Body of pancreas (tissue), 4 donors: ENCODE measurements around the gene PHKA2. TPM values are rescaled to one million over a fixed set of nuclear protein-coding genes. Genes with fewer than 3 reads are reported as not detected.

Experiments
- ATAC-seq: fragments of 150-250 bp; one replicate; pipeline ENCODE4 v1.9.1; 2016
- DNase-seq, 4 donors: peaks; one replicate each; pipeline ENCODE4 v3.0.0-alpha.2; 2019
- H3K27ac ChIP-seq, 4 donors: fragments of 200-600 bp; sonication (generic); 1 replicate in 3 of 4; 2 replicates in 1 of 4; pipeline versions ENCODE4 v1.5.1 to v1.6.1; 2016 to 2019; ENCODE audit warnings: mild to moderate bottlenecking in 1 of 4, mixed read lengths in 1 of 4, moderate library complexity in 1 of 4
- H3K27me3 ChIP-seq, 2 donors: fragments of 200-600 bp; sonication (generic); one replicate each; pipeline ENCODE4 v1.6.0; 2016; ENCODE audit warnings: mild to moderate bottlenecking in 1 of 2
- H3K36me3 ChIP-seq, 2 donors: fragments of 200-600 bp; sonication (generic); replicated peaks in 1 of 2; 2 replicates each; pipeline ENCODE4 v1.5.1; 2016; ENCODE audit warnings: low read depth in 2 of 2; ENCODE audit not compliant: insufficient read depth in 1 of 2
- H3K4me1 ChIP-seq: fragments of 200-600 bp; sonication (generic); one replicate; pipeline ENCODE4 v1.6.0; 2016
- H3K4me3 ChIP-seq, 2 donors: fragments of 200-600 bp; sonication (generic); 1 replicate in 1 of 2; 2 replicates in 1 of 2; pipeline ENCODE4 v1.5.1; 2016 to 2019
- H3K9me3 ChIP-seq, 3 donors: fragments of 200-600 bp; sonication (generic); 1 replicate in 2 of 3; 2 replicates in 1 of 3; pipeline ENCODE4 v1.5.1; 2016
- CTCF ChIP-seq, 7 experiments: fragments of 450-650 bp in 4 of 7; fragments of 200-600 bp in 3 of 7; sonication (generic) in 3 of 7; IDR thresholded peaks; one replicate each; pipeline ENCODE4 v1.5.1; 2016 to 2019; ENCODE audit warnings: antibody characterized with exemption in 7 of 7
- POLR2A ChIP-seq, 3 donors: fragments of 450-650 bp; IDR thresholded peaks; one replicate each; pipeline ENCODE4 v1.6.1; 2016; ENCODE audit warnings: antibody characterized with exemption in 3 of 3, mild to moderate bottlenecking in 2 of 3
- WGBS, 2 donors: methylation state at CpG; one replicate each; pipeline ENCODE4 v1.1.5; 2017; 5-methylcytosine and 5-hydroxymethylcytosine counted together
- intact Hi-C: fragments of 100-400 bp; cut with DNase I; formaldehyde crosslinking; loops from one replicate; pipeline ENCODE4 v1.15.1; 2023
- total RNA-seq, 2 donors: library from RNA; depleted of rRNA; stranded (reverse); fragments of >200 nt; gene quantifications; one replicate each; pipeline ENCODE4 v1.1.0, GENCODE V29; 2016

PHKA2 gene
- total RNA-seq, 2 donors from 2014 or later = 21.0 to 37.6 TPM

GRCh38 chrX:18934708-18935107 lies 49.2 kb downstream of the PHKA2 start:
- Histone ChIP-seq H3K27me3 (no peaks in the 10 kb centered on the region), H3K36me3 (peaks cover 0 to 2% of the 10 kb centered on the region in 2 donors), H3K4me1 (no peaks in the 10 kb centered on the region), H3K27ac (no peak overlapping the region), H3K9me3 (no peaks in the 10 kb centered on the region), H3K4me3 (no peak overlapping the region)
- no peak for DNase-seq
- 90 to 91% methylated on average over 2 of the region's 3 CpGs for WGBS, 2 donors
- ATAC-seq = no peak
- no peak for TF ChIP-seq POLR2A (IDR thresholded peaks at IDR 0.05)
- no peak for TF ChIP-seq CTCF (IDR thresholded peaks at IDR 0.05)
- intact Hi-C loops = no loop called here

GRCh38 chrX:18933617-18934016 lies 50.3 kb downstream of the PHKA2 start:
- Histone ChIP-seq H3K4me1 (no peaks in the 10 kb centered on the region), H3K36me3 (peaks cover 0 to 2% of the 10 kb centered on the region in 2 donors), H3K4me3 (no peak overlapping the region), H3K27ac (no peak overlapping the region), H3K27me3 (no peaks in the 10 kb centered on the region), H3K9me3 (no peaks in the 10 kb centered on the region)
- intact Hi-C loops = no loop called here
- 85 to 94% methylated on average over 3 of the region's 3 CpGs for WGBS, 2 donors
- DNase-seq = no peak
- no peak for ATAC-seq
- no peak for TF ChIP-seq POLR2A (IDR thresholded peaks at IDR 0.05)

- intact Hi-C loops = no loop called here
- ATAC-seq (no peak), DNase-seq (peak in 2 of 4 donors; percentile 2 to 8)
- TF ChIP-seq CTCF (IDR thresholded peaks at IDR 0.05) (peak in 5 of 7 experiments; percentile 19 to 37 (median 26)), POLR2A (IDR thresholded peaks at IDR 0.05) (no peak)
- H3K4me1 ChIP-seq = no peaks in the 10 kb centered on the region
- H3K9me3 ChIP-seq = no peaks in the 10 kb centered on the region
- H3K36me3 ChIP-seq = peaks cover 0 to 2% of the 10 kb centered on the region in 2 donors
- H3K27me3 ChIP-seq = no peaks in the 10 kb centered on the region
- no peak overlapping the region for H3K4me3 ChIP-seq
- 72 to 87% methylated on average over 8 of the region's 9 CpGs for WGBS, 2 donors
- no peak overlapping the region for H3K27ac ChIP-seq
These were observed 51.9 kb downstream of the PHKA2 start for GRCh38 chrX:18931972-18932371.

GRCh38 chrX:18929775-18930174 lies 54.1 kb downstream of the PHKA2 start:
- intact Hi-C loops = no loop called here
- Histone ChIP-seq H3K9me3 (no peaks in the 10 kb centered on the region), H3K27me3 (no peaks in the 10 kb centered on the region), H3K36me3 (peaks cover 0 to 2% of the 10 kb centered on the region in 2 donors), H3K4me1 (no peaks in the 10 kb centered on the region), H3K4me3 (no peak overlapping the region), H3K27ac (no peak overlapping the region)
- DNase-seq = no peak
- TF ChIP-seq CTCF (IDR thresholded peaks at IDR 0.05) (no peak), POLR2A (IDR thresholded peaks at IDR 0.05) (no peak)
- WGBS, 2 donors = 97 to 98% methylated on average over 3 of the region's 3 CpGs
- no peak for ATAC-seq

- 75 to 89% methylated on average over 1 of the region's 1 CpG for WGBS, 2 donors
- no peak for ATAC-seq
- intact Hi-C loops = no loop called here
- Histone ChIP-seq H3K4me3 (no peak overlapping the region), H3K9me3 (no peaks in the 10 kb centered on the region), H3K36me3 (peaks cover 0 to 2% of the 10 kb centered on the region in 2 donors), H3K27ac (no peak overlapping the region), H3K27me3 (no peaks in the 10 kb centered on the region), H3K4me1 (no peaks in the 10 kb centered on the region)
- no peak for DNase-seq
- no peak for TF ChIP-seq POLR2A (IDR thresholded peaks at IDR 0.05)
- no peak for TF ChIP-seq CTCF (IDR thresholded peaks at IDR 0.05)
These were observed 56.4 kb downstream of the PHKA2 start for GRCh38 chrX:18927558-18927957.
